ENCODE data around the gene DROSHA.

GRCh38 chr5:31500256-31500655, 31.6 kb downstream of the DROSHA start:
- TF ChIP-seq CTCF (IDR thresholded peaks at IDR 0.05; ENCODE audit: low read length) (no peak), EZH2 (optimal IDR thresholded peaks at IDR 0.05; ENCODE audit: low read depth, low read length) (no peak), EZH2phosphoT487 (IDR thresholded peaks at IDR 0.05; ENCODE audit: low read length) (no peak)

Data from MM.1S (cell line).